Ishikawa (cell line): ENCODE measurements around the gene MS4A5.

Experiments used
- CEBPB ChIP-seq: IDR thresholded peaks from 2 replicates; pipeline ENCODE4 v1.6.1; 2012
- CREB1 ChIP-seq: IDR thresholded peaks from 2 replicates; pipeline ENCODE4 v1.6.1; 2012; ENCODE audit warnings: low read depth
- EGR1 ChIP-seq: IDR thresholded peaks from 2 replicates; pipeline ENCODE4 v1.6.1; 2012
- EP300 ChIP-seq: IDR thresholded peaks from 2 replicates; pipeline ENCODE4 v1.6.1; 2012; ENCODE audit warnings: borderline replicate concordance
- FOXM1 ChIP-seq: IDR thresholded peaks from 2 replicates; pipeline ENCODE4 v1.6.1; 2012; ENCODE audit warnings: low read depth, borderline replicate concordance
- MAX ChIP-seq: IDR thresholded peaks from 2 replicates; pipeline ENCODE4 v1.6.1; 2012
- NFIC ChIP-seq: IDR thresholded peaks from 2 replicates; pipeline ENCODE4 v1.6.1; 2012
- RAD21 ChIP-seq: IDR thresholded peaks from 2 replicates; pipeline ENCODE4 v1.6.1; 2012; ENCODE audit warnings: low read depth
- REST ChIP-seq: IDR thresholded peaks from 2 replicates; pipeline ENCODE4 v1.6.1; 2012; ENCODE audit warnings: low read depth, mild to moderate bottlenecking
- TAF1 ChIP-seq: IDR thresholded peaks from 2 replicates; pipeline ENCODE4 v1.6.1; 2012; ENCODE audit warnings: low read depth, mild to moderate bottlenecking
- TCF12 ChIP-seq: IDR thresholded peaks from 2 replicates; pipeline ENCODE4 v1.6.1; 2012; ENCODE audit warnings: low read depth
- TEAD4 ChIP-seq: IDR thresholded peaks from 2 replicates; pipeline ENCODE4 v1.6.1; 2012
- YY1 ChIP-seq: IDR thresholded peaks from 2 replicates; pipeline ENCODE4 v1.6.1; 2012; ENCODE audit warnings: low read depth
- ZBTB7A ChIP-seq: IDR thresholded peaks from 2 replicates; pipeline ENCODE4 v1.6.1; 2012; ENCODE audit warnings: low read depth
- TF ChIP-seq, protein P1 (sequence below): IDR thresholded peaks from 2 replicates; pipeline ENCODE4 v1.6.1; 2012

Gene MS4A5

DNA sequence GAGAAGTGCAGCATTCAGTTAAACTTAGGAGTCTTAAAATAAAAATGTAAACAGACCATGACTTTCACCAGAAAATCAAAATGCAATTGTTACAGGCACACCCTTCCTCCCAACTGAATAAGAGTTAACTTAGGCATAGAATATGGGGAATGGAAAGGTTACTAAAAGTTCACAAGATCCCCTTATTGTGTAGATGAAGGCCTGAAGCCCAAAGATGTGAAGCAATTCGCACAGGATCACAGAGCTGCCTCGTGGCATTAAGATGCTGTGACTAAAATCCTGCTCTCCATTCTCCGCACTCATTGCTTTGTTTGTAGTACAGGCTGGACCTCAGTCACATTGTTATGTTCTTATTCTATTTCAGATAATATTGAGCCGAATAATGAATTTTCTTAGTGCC, 4.0 kb downstream of the MS4A5 start:
- no peak for TF ChIP-seq EGR1
- no peak for TF ChIP-seq TCF12
- TF ChIP-seq YY1, result no peak

DNA sequence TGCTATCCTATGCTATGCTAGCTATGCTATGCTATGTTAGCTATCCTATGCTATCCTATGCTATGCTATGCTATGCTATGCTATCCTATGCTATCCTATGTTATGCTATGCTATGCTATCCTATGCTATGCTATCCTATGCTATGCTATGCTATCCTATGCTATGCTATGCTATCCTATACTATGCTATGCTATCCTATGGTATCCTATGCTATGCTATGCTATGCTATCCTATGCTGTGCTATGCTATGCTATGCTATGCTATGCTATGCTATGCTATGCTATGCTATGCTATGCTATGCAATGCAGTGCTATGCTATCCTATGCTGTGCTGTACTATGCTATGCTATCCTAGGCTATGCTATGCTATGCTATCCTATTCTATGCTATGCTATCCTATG, 17.7 kb downstream of the MS4A5 start:
- TF ChIP-seq MAX (no peak), ZBTB7A (no peak)

DNA sequence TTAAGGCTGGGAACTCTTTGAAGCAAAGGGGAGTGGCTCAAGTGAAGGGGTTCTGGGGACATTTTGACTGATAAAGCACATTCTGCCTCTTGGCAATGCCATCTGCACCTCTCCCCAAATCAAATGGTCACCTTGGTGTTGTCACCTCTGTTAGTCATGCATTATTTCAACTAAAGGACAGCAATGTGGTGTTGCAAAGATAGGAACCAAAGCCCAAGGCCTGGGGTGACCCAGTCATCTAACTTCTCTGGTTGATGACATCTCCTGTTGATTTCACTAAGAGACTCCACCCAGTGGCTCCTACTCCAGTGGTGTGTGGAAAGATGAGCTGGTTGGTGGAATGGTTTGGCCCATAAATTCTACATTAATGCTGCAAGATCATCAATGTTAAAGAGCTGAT, 18.5 kb downstream of the MS4A5 start:
- TF ChIP-seq CREB1 (no peak), TEAD4 (no peak), FOXM1 (no peak), REST (no peak), CEBPB (no peak), ZBTB7A (no peak), NFIC (no peak), TCF12 (no peak), TAF1 (no peak), MAX (no peak), EGR1 (no peak), EP300 (no peak), RAD21 (no peak)
- TF ChIP-seq, protein P1, sequence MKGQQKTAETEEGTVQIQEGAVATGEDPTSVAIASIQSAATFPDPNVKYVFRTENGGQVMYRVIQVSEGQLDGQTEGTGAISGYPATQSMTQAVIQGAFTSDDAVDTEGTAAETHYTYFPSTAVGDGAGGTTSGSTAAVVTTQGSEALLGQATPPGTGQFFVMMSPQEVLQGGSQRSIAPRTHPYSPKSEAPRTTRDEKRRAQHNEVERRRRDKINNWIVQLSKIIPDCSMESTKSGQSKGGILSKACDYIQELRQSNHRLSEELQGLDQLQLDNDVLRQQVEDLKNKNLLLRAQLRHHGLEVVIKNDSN, result no peak

- TF ChIP-seq, protein P1, result no peak
- TF ChIP-seq TAF1 (no peak), TCF12 (no peak), NFIC (no peak), ZBTB7A (no peak), CEBPB (no peak), MAX (no peak), CREB1 (no peak), FOXM1 (no peak), EP300 (no peak)
Measured at GRCh38 chr11:60454212-60454611, 24.8 kb downstream of the MS4A5 start.

DNA sequence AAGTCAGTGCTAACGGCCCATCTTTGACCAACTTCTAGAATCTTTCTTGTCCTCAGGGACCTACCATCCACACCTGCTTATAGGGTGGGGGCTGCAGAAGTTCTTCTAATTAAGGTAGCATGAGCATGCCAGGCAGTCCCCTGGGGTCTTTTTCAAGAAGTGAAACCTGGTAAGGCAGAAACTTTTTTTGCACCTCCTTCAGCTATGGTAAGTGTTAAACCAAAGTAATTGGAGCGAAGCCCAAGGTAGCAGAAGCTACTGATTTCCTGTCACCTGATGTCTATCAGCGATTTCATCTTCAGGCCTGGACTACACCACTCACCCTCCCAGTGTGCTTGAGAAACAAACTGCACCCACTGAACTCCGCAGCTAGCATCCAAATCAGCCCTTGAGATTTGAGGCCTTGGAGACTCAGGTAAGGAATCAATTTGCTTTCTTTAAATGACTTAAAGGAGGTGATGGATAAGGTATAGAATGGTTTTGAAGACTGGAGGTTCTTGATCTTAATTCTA, 26.2 kb downstream of the MS4A5 start, which contains the start of gene MS4A1:
TSS of gene MS4A1 (plus strand) at position 317 of the 512 bp plus-strand sequence. CDS start 6,528 bp downstream, outside the sequence.
- no peak for TF ChIP-seq TEAD4
- TF ChIP-seq YY1, result no peak
- TF ChIP-seq RAD21, result no peak

GRCh38 chr11:60457576-60457975, 28.2 kb downstream of the MS4A5 start:
- TF ChIP-seq TCF12, result no peak
- no peak for TF ChIP-seq EGR1
- no peak for TF ChIP-seq FOXM1
- no peak for TF ChIP-seq MAX
- no peak for TF ChIP-seq RAD21
- TF ChIP-seq, protein P1, result no peak
- no peak for TF ChIP-seq EP300
- TF ChIP-seq REST, result no peak
